H1 (cell line): ENCODE measurements around the gene SIGLEC11.

ENCODE experiments used
- BACH1 ChIP-seq: IDR thresholded peaks from 2 replicates; pipeline ENCODE4 v1.6.1; 2012; ENCODE audit warnings: low read length, improper control_type of control experiment
- CEBPB ChIP-seq: IDR thresholded peaks from 2 replicates; pipeline ENCODE4 v1.6.1; 2012; ENCODE audit warnings: low read depth, low read length
- CTCF ChIP-seq, 3 experiments: IDR thresholded peaks; 1 replicate in 2 of 3; 2 replicates in 1 of 3; pipeline versions ENCODE4 v1.5.1 to v1.6.1; 2011; ENCODE audit warnings: low read length in 3 of 3, mild to moderate bottlenecking in 3 of 3, inconsistent platforms in 2 of 3, low read depth in 1 of 3, moderate library complexity in 1 of 3; ENCODE audit not compliant: insufficient read depth in 1 of 3; ENCODE audit errors: control extremely low read depth in 1 of 3
- EP300 ChIP-seq, 2 experiments: IDR thresholded peaks; 1 replicate in 1 of 2; 2 replicates in 1 of 2; pipeline ENCODE4 v1.6.1; 2011 to 2012; ENCODE audit warnings: low read depth in 2 of 2, low read length in 2 of 2, mild to moderate bottlenecking in 2 of 2, borderline replicate concordance in 1 of 2, inconsistent platforms in 1 of 2, moderate library complexity in 1 of 2
- EZH2 ChIP-seq: fragments of 200-600 bp; sonication (generic); IDR thresholded peaks from 2 replicates; pipeline ENCODE4 v1.7.1; 2012; ENCODE audit warnings: low read depth, mild to moderate bottlenecking, moderate library complexity, low read length, inconsistent platforms; ENCODE audit not compliant: severe bottlenecking
- KDM5A ChIP-seq: fragments of 200-600 bp; IDR thresholded peaks from 2 replicates; pipeline ENCODE4 v1.7.1; 2012; ENCODE audit warnings: mild to moderate bottlenecking, low read length, inconsistent platforms, mixed read lengths
- SIX5 ChIP-seq: IDR thresholded peaks from 2 replicates; pipeline ENCODE4 v1.6.1; 2011; ENCODE audit warnings: mild to moderate bottlenecking, low read depth, low read length
- SRF ChIP-seq: IDR thresholded peaks from 2 replicates; pipeline ENCODE4 v1.6.1; 2011; ENCODE audit warnings: mild to moderate bottlenecking, low read depth, low read length, moderate library complexity
- TAF1 ChIP-seq: IDR thresholded peaks from 2 replicates; pipeline ENCODE4 v1.6.1; 2011; ENCODE audit warnings: mild to moderate bottlenecking, low read depth, low read length

DNA sequence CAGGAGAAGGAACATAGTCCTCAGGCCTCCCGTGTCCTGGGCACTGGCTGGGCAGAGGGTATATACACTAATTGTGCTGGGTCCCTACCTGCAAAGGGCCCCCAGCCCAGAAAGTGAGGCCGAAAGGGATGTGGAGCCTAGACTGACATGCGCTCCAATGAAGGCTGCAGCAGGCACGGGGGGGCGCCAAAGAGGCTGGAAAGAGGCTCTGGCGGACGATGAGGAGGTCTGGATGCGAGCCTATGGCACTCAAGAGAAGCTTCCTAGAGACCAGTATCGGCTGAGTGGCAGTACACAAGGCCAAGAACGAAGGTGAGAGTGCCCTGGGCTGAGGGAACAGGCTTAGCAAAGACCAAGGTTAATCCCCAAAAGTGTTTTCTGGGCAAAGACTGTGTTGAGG, 47.6 kb upstream of the SIGLEC11 start:
- no peak for TF ChIP-seq EP300 (IDR thresholded peaks at IDR 0.05; ENCODE audit: borderline replicate concordance in 1 of 2, low read depth in 2 of 2, low read length in 2 of 2)
- TF ChIP-seq TAF1: no peak
- TF ChIP-seq CTCF (IDR thresholded peaks at IDR 0.05; ENCODE audit: control extremely low read depth in 1 of 3, insufficient read depth in 1 of 3, low read depth in 1 of 3, low read length in 3 of 3): peak; percentile 69 to 81 (median 78)
- no peak for TF ChIP-seq BACH1
- no peak for TF ChIP-seq EZH2
- TF ChIP-seq SIX5: no peak
- no peak for TF ChIP-seq CEBPB
- TF ChIP-seq SRF: no peak
- no peak for TF ChIP-seq KDM5A
